HG02588 (cell line): ENCODE data around the gene ETFBKMT.
"Not testable (repeated sequence)": the region's sequence is repeated elsewhere in the genome, so short reads cannot be mapped to it uniquely, and the experiment has no call there.

ENCODE experiments used
- ATAC-seq: cut with Tn5 transposase; IDR thresholded peaks from one replicate; pipeline ENCODE4 v1.9.1; 2021; ENCODE audit warnings: mild to moderate bottlenecking, moderate library complexity; ENCODE audit not compliant: unreplicated experiment

The ETFBKMT gene

DNA sequence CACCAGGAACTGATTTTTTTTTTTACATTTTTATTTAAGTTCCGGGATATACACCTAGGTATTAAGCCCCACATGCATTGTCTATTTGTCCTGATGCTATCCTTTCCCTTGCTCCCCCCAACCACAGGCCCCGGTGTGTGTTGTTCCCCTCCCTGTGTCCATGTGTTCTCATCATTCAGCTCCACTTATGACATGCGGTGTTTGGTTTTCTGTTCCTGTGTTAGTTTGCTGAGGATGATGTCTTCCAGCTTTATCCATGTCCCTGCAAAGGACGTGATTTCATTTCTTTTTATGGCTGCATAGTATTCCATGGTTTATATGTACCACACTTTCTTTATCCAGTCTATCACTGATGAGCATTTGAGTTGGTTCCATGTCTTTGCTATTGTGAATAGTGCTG, 57.5 kb downstream of the ETFBKMT start:
- ATAC-seq, result not testable (repeated sequence)

DNA sequence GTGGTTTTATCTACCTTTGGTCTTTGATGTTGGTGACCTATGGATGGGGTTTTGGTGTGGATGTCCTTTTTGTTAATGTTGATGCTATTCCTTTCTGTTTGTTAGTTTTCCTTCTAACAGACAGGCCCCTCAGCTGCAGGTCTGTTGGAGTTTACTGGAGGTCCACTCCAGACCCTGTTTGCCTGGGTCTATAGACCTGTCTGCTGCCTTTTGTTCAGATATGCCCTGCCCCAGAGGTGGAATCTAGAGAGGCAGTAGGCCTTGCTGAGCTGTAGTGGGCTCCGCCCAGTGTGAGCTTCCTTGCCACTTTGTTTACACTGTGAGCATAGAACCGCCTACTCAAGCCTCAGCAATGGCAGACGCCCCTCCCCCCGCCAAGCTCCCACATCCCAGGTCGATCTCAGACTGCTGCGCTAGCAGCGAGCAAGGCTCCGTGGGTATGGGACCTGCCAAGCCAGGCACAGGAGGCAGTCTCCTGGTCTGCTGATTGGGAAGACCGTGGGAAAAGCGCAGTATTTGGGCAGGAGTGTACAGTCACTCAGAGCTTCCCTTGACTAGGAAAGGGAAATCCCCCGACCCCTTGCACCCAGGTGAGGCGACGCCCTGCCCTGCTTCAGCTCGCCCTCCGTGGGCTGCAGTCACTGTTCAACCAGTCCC, 59.2 kb downstream of the ETFBKMT start:
- ATAC-seq, result not testable (repeated sequence)

DNA sequence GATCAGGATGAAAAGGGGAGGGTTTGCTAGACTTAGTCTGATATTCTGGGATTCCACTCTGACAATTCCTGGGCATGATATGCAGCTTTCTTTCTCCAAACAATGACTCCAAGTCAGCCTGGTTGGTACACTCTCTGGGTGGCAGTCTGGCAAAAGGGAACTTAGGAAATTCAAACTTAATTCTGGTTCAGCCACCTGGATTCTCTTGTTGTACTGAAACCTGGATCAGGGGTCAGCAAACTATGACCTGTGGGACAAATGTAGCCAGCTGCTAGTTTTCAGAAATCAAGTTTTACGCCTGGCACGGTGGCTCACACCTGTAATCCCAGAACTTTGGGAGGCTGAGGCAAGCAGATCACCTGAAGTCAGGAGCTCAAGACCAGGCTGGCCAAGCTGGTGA, 63.1 kb downstream of the ETFBKMT start:
- no peak for ATAC-seq
